IPS-20b (cell line): ENCODE results near the gene CCDC188.

Experiments
- H3K27ac ChIP-seq: one replicate; pipeline ENCODE4 v1.5.1; 2013; ENCODE audit warnings: low read length
- H3K27me3 ChIP-seq: 2 replicates; pipeline ENCODE4 v1.6.1; 2013; ENCODE audit warnings: mild to moderate bottlenecking, low read length, inconsistent platforms; ENCODE audit not compliant: insufficient read depth
- H3K36me3 ChIP-seq: 2 replicates; pipeline ENCODE4 v1.6.1; 2013; ENCODE audit warnings: low read depth, mild to moderate bottlenecking, inconsistent platforms, low read length, moderate library complexity; ENCODE audit not compliant: insufficient read depth
- H3K4me1 ChIP-seq: 2 replicates; pipeline ENCODE4 v1.6.1; 2013; ENCODE audit warnings: mild to moderate bottlenecking, control low read depth, inconsistent platforms, low read length, moderate library complexity; ENCODE audit not compliant: insufficient read depth
- H3K4me3 ChIP-seq: 2 replicates; pipeline ENCODE4 v1.5.1; 2013; ENCODE audit warnings: mild to moderate bottlenecking, low read length, inconsistent platforms
- H3K9ac ChIP-seq: 2 replicates; pipeline ENCODE4 v1.6.1; 2013; ENCODE audit warnings: low read depth, mild to moderate bottlenecking, inconsistent platforms, low read length, moderate library complexity
- H3K9me3 ChIP-seq: 2 replicates; pipeline ENCODE4 v1.6.1; 2013; ENCODE audit warnings: mild to moderate bottlenecking, low read depth, low read length, inconsistent platforms; ENCODE audit not compliant: insufficient read depth

The CCDC188 gene

DNA sequence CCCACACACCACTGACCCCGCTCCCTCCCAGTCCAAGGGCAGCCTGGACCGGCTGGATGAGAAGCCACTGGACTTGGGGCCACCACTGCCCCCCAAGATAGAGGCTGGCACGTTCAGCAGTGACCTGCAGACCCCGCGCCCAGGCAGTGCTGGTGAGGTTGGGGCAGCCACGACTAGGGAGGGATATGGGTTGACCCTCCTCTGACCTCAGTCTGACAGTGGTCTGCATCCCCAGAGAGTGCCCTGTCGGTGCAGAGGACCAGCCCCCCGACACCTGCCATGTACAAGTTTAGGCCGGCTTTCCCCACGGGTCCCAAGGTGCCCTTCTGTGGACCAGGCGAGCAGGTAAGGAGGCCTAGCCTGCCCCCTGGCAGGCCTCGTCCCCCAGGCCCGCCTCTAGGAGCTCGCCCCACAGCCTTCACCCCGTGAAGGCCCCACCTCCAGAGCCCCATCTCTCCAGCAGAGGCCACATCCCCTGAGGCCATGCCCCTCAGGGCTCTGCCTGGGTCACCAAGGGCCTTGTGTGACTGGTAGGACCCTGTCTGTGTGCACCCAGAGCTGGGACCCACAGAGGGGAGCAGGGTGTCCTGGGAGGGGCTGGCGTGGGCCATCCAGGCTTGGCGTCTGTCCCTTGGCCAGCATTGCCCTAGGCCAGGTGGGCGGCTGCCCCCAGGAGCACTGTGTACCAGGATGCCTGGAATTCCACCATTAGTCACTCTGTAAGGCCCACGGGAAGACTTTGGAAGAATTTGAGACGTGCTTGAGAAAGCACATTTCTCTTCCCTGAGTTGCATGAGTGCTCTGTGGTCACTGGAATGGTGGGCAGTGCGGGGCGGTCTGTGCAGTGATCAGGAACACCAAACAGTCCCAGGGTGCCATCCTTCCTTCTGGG, 9.4 kb downstream of the CCDC188 start:
- no peaks in the 10 kb centered on the region for H3K27me3 ChIP-seq
- H3K4me3 ChIP-seq, result no peak overlapping the region
- H3K4me1 ChIP-seq, result no peaks in the 10 kb centered on the region
- no peak overlapping the region for H3K27ac ChIP-seq
- H3K9ac ChIP-seq, result no peak overlapping the region
- H3K9me3 ChIP-seq, result no peaks in the 10 kb centered on the region
- H3K36me3 ChIP-seq, result no peaks in the 10 kb centered on the region

DNA sequence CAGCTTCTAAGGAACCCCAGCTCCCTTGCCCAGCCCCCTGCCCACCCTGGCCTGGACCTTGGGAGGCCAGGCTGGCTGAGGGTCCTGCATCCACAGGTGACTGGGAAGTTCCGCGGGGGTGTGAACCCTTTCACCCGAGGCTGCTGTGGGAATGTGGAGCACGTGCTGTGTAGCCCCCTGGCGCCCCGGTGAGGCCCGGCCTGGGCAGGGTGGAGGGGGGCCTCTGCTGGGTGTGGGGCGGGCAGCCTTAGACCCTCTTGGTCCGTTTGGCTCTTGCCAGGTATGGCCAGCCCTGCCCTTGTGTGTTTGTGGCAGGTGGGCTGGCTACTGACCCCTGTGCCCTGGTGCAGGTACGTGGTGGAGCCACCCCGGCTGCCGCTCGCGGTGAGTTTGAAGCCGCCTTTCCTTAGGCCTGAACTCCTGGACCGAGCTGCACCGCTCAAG, 10.3 kb downstream of the CCDC188 start:
- no peaks in the 10 kb centered on the region for H3K27me3 ChIP-seq
- no peak overlapping the region for H3K9ac ChIP-seq
- H3K4me3 ChIP-seq, result no peak overlapping the region
- H3K9me3 ChIP-seq, result no peaks in the 10 kb centered on the region
- H3K36me3 ChIP-seq, result no peaks in the 10 kb centered on the region
- no peaks in the 10 kb centered on the region for H3K4me1 ChIP-seq
- H3K27ac ChIP-seq, result no peak overlapping the region

DNA sequence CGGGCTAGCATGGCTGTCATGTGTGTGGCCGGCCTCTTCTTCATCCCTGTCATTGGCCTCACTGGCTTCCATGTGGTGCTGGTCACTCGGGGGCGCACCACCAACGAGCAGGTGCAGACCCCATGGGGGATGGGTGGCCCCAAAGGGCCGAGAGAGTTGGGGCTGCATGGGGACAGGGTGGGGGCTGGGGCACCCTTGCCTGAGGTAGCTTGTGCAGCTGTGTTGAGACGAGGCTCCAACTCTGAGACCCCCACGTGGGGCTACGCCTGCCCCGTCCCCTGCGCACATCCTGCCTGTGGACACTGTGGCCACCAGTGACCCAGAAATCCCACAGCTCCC, 10.8 kb downstream of the CCDC188 start:
- Histone ChIP-seq H3K27me3 (no peaks in the 10 kb centered on the region), H3K27ac (no peak overlapping the region), H3K9me3 (no peaks in the 10 kb centered on the region), H3K36me3 (no peaks in the 10 kb centered on the region), H3K9ac (no peak overlapping the region), H3K4me1 (no peaks in the 10 kb centered on the region), H3K4me3 (no peak overlapping the region)

DNA sequence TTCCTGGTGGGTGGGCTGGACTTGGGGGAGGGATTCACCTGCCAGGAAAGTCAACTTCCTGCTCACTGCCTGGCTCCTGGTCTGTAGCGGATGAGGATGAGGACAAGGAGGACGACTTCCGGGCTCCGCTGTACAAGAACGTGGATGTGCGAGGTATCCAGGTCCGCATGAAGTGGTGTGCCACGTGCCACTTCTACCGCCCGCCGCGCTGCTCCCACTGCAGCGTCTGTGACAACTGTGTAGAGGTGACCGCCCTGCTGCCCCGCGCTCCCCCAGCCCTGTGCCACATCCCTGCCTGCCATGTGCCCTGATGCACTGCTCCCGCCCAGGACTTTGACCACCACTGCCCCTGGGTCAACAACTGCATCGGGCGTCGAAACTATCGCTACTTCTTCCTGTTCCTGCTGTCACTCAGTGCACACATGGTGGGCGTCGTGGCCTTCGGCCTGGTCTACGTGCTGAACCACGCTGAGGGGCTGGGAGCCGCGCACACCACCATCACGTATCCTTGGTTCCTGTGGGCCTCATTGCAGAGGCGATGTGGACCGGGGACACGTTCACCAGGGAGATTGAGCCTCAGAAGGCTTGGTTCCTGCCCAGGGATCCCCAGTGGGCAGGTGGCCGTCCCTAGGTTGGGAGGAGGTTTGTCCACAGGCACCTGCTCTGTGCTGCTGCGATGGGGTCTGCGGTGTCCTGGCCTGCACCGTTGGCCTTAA, 11.3 kb downstream of the CCDC188 start:
- H3K4me3 ChIP-seq, result no peak overlapping the region
- H3K9me3 ChIP-seq, result no peaks in the 10 kb centered on the region
- no peak overlapping the region for H3K27ac ChIP-seq
- no peaks in the 10 kb centered on the region for H3K4me1 ChIP-seq
- H3K36me3 ChIP-seq, result no peaks in the 10 kb centered on the region
- no peaks in the 10 kb centered on the region for H3K27me3 ChIP-seq
- H3K9ac ChIP-seq, result no peak overlapping the region

DNA sequence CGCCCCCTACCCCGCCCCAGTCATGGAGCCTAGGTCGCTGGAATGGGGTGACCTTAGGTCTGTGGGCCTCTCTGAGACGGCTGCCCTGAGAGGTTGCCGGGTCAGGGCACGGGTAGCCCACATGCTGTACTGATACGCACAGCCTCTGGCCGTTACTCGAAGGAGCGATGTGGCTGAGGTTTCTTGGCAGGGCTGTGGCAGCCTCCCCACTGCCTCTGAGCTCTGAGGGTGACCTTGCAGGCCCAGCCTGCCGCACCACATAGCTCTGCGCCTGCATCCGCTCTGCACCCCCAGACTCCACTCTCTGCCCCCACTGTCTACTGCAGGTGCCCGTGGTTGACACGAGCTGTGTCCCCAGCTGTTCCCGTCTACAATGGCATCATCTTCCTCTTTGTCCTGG, 12.0 kb downstream of the CCDC188 start:
- no peaks in the 10 kb centered on the region for H3K4me1 ChIP-seq
- H3K9me3 ChIP-seq, result no peaks in the 10 kb centered on the region
- H3K4me3 ChIP-seq, result no peak overlapping the region
- no peaks in the 10 kb centered on the region for H3K27me3 ChIP-seq
- H3K9ac ChIP-seq, result no peak overlapping the region
- H3K27ac ChIP-seq, result no peak overlapping the region
- no peaks in the 10 kb centered on the region for H3K36me3 ChIP-seq

DNA sequence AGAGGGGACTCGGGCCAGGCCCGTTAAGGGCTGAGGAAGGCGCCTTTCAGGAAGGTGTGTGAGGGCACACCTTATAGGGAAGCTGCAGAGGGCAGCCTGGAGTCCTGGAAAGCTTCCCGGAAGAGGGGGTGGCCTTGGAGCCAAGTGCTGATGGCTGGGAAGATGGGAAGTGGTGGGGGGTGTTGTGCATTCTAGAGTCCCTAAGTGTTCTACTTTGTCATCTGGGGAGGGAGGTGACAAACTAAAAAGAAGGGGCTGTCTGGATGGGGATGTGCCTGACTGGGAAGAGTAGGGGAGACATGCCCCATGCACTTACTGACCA, 12.5 kb downstream of the CCDC188 start:
- Histone ChIP-seq H3K27me3 (no peaks in the 10 kb centered on the region), H3K27ac (no peak overlapping the region), H3K4me1 (no peaks in the 10 kb centered on the region), H3K4me3 (no peak overlapping the region), H3K36me3 (no peaks in the 10 kb centered on the region), H3K9me3 (no peaks in the 10 kb centered on the region), H3K9ac (no peak overlapping the region; the same call in 1 of the 2 replicates)

DNA sequence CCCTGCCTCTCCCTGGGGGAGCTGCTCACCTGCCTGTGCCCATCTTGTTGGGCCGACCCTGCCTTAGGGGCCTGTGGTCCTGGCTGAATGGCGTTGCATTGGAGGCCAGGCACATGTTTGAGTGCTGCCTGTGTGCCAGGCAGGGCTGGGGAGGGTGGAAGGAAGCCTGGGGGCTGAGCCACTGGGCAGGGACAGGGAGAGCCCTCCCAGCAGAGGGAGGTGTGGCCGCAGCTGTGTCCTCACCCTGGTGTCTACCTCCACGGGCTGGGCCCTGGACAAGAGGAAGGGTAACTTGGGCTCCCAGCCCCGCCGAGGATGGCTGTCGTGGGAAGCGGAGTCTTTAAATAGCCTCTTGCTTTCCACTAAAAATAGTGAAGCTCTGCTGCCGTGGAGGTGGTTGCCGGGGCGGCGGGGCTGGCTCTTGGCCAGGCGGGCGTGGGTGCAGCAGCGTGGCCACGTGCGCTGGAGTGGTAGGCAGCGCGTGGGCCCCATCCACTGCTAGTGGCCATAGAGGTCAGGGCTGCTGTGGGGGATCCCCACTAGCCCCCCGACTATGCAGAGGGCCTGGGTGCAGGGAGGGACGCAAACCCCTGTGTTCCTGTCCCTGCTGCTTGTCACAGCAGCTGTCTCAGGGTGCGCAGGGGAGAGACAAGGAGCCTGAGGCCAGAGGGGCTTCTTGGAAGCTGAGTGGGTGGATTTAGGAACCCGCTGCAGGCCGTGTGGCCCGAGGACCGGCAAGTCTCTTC, 13.0 kb downstream of the CCDC188 start:
- Histone ChIP-seq H3K27me3 (no peaks in the 10 kb centered on the region), H3K4me1 (no peaks in the 10 kb centered on the region), H3K27ac (no peak overlapping the region), H3K9ac (no peak overlapping the region; the same call in 1 of the 2 replicates), H3K9me3 (no peaks in the 10 kb centered on the region), H3K36me3 (no peaks in the 10 kb centered on the region), H3K4me3 (no peak overlapping the region)

DNA sequence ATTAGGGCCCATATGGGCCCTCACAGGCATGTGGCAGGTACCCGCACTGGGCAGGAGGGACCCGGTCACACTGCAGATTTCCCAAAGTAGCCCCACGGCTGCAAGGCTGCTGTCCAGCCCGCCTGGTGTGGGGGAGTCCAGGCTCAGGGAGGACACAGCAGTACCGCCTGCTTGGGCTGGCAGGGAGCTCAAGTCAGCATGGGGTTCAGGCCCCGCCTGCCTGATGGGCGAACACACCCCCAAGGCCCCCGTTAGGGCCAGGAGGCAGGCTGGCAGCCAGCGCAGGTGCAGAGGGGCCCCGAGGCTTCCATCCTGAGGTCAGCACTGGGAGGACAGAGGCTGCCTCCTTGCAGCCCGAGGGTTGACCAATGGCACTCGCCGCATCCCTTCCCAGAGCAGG, 13.7 kb downstream of the CCDC188 start:
- H3K27me3 ChIP-seq, result no peaks in the 10 kb centered on the region; the same call in 1 of the 2 replicates
- H3K36me3 ChIP-seq, result no peaks in the 10 kb centered on the region
- H3K4me3 ChIP-seq, result no peak overlapping the region
- no peak overlapping the region for H3K9ac ChIP-seq
- no peaks in the 10 kb centered on the region for H3K9me3 ChIP-seq
- no peaks in the 10 kb centered on the region for H3K4me1 ChIP-seq
- no peak overlapping the region for H3K27ac ChIP-seq

DNA sequence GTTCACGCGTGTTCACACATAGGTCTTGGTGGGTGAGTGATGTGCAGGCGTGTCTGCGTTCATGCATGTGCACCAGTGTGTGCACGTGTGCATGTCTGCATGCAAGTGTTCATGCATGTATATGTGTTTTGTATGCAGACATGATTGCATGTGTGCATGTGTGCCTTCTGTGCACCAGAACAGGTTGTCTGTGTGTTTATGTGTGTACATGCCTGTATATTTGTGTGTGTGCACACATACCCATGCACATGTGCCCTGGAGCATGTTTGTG, 14.3 kb downstream of the CCDC188 start:
- H3K36me3 ChIP-seq, result no peaks in the 10 kb centered on the region
- H3K27ac ChIP-seq, result no peak overlapping the region
- no peaks in the 10 kb centered on the region for H3K4me1 ChIP-seq
- no peak overlapping the region for H3K4me3 ChIP-seq
- no peaks in the 10 kb centered on the region; the same call in 1 of the 2 replicates for H3K27me3 ChIP-seq
- no peak overlapping the region for H3K9ac ChIP-seq
- no peaks in the 10 kb centered on the region for H3K9me3 ChIP-seq

DNA sequence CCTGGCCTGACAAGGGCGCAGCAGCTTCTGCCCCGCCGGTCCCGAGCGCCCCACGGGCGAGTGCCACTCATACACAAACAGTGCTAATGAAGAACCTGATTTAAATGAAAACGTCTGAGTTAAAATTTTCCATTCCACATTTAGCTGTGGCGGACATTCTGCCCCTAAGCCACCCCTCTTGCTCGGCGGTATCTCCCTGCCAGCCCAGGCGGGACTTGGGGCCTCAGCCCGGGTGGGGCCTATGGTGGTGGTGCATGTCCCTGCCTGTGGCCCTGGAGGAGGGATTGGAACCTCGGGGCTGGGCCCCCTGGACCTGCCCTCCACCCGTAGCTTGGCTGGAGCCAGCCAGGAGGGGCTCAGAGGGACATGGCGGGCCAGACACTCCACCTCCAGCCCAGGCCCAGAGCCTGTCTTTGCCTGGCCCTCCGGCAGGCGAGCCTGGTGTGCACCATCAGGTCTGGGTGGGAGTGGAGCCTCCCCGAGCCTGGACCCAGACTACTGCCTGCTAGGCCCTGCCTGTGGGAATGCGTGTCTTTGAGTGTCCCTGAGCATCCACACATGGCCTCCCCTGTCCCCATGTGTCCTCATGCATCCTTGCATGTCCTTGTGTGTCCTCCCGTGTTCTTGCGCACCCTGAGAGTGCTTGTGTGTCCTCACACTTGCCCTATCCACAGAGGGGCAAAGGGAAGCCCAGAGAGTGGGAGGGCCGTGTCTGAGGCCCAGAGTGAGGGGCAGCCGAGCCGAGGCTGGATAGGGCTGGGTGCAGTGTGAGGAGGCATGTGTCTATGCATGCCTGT, 14.9 kb downstream of the CCDC188 start:
- no peak overlapping the region for H3K27ac ChIP-seq
- H3K9me3 ChIP-seq, result no peaks in the 10 kb centered on the region
- no peak overlapping the region for H3K9ac ChIP-seq
- no peaks in the 10 kb centered on the region for H3K36me3 ChIP-seq
- no peak overlapping the region for H3K4me3 ChIP-seq
- H3K4me1 ChIP-seq, result no peaks in the 10 kb centered on the region
- no peaks in the 10 kb centered on the region; the same call in 1 of the 2 replicates for H3K27me3 ChIP-seq

DNA sequence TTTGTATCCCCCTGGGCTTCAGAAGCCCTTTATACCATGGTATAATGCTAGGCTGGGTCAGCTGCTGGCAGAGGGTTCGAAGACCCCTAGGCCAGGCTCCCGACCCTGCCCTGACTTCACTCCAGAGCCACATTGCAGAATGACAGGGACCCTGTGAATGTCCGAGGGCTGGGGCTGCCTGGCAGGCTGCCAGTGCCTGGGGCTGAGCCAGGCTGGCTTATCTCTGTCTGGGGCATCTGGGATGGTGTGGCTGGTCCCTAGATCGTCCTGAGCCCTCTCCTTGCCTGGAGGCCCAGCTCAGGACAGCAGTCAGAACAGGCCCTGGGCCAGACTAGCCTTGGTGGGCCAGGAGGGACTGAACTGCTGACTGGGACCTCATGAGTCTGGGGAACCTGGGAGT, 15.6 kb downstream of the CCDC188 start:
- H3K9me3 ChIP-seq, result no peaks in the 10 kb centered on the region
- no peaks in the 10 kb centered on the region; the same call in 1 of the 2 replicates for H3K27me3 ChIP-seq
- H3K4me1 ChIP-seq, result no peaks in the 10 kb centered on the region
- no peaks in the 10 kb centered on the region for H3K36me3 ChIP-seq
- no peak overlapping the region for H3K27ac ChIP-seq
- no peak overlapping the region for H3K4me3 ChIP-seq
- H3K9ac ChIP-seq, result no peak overlapping the region
